Parathyroid adenoma (tissue), 2 donors: ENCODE data around the gene FGF23.

Source experiments
- H2AFZ ChIP-seq: fragments of 300-600 bp; sonication (generic); one replicate; pipeline ENCODE4 v1.7.0; 2017; ENCODE audit warnings: antibody characterized with exemption, mild to moderate bottlenecking
- H3K27ac ChIP-seq: fragments of 300-600 bp; sonication (generic); one replicate; pipeline ENCODE4 v1.7.0; 2017
- H3K27me3 ChIP-seq: fragments of 300-600 bp; sonication (generic); one replicate; pipeline ENCODE4 v1.7.0; 2017; ENCODE audit warnings: low read length; ENCODE audit not compliant: control insufficient read depth, insufficient read depth
- H3K36me3 ChIP-seq: fragments of 300-600 bp; sonication (generic); one replicate; pipeline ENCODE4 v1.7.0; 2017; ENCODE audit warnings: low read length; ENCODE audit not compliant: control insufficient read depth, insufficient read depth
- H3K4me1 ChIP-seq: fragments of 300-600 bp; sonication (generic); one replicate; pipeline ENCODE4 v1.7.0; 2017; ENCODE audit warnings: control low read depth
- H3K4me2 ChIP-seq: fragments of 300-600 bp; sonication (generic); one replicate; pipeline ENCODE4 v1.7.0; 2017; ENCODE audit warnings: low read length
- H3K4me3 ChIP-seq: fragments of 300-600 bp; sonication (generic); one replicate; pipeline ENCODE4 v1.7.0; 2017; ENCODE audit warnings: low read depth, low read length
- H3K79me2 ChIP-seq: fragments of 300-600 bp; sonication (generic); one replicate; pipeline ENCODE4 v1.7.0; 2017; ENCODE audit warnings: control low read depth
- H3K9ac ChIP-seq: fragments of 300-600 bp; sonication (generic); one replicate; pipeline ENCODE4 v1.7.0; 2017; ENCODE audit warnings: mild to moderate bottlenecking
- H3K9me3 ChIP-seq: fragments of 300-600 bp; sonication (generic); one replicate; pipeline ENCODE4 v1.7.0; 2017; ENCODE audit warnings: low read length; ENCODE audit not compliant: control insufficient read depth
- CTCF ChIP-seq: fragments of 300-600 bp; sonication (generic); IDR thresholded peaks from one replicate; pipeline ENCODE4 v1.7.0; 2017; ENCODE audit warnings: antibody characterized with exemption, mild to moderate bottlenecking
- donor health status: primary hyperparathyroidism.

FGF23 gene

DNA sequence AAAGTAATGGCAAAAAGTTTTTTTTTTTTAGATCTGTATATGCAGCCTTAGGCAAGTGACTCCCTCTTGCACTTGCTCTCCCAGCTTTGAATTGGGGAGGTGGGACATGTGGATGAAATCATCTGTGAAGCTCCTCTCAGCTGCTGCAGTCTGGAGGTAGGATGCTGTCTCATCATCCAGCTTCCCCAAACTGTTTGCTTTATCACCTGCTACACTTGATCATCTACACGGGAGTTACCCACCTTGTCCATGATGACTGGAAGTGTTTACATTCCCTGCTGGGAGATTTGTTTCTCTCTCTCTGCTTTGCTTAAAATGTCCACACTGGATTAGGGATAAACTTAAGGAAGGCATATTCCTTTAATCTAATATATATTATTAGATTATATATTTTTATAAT, 8.5 kb upstream of the FGF23 start:
- Histone ChIP-seq H3K27ac (no peak overlapping the region), H3K4me1 (no peaks in the 10 kb centered on the region), H3K4me3 (no peak overlapping the region), H3K9ac (no peak overlapping the region), H3K36me3 (no peaks in the 10 kb centered on the region), H3K4me2 (no peak overlapping the region), H2AFZ (no peak overlapping the region), H3K9me3 (no peaks in the 10 kb centered on the region), H3K27me3 (no peaks in the 10 kb centered on the region), H3K79me2 (no peaks in the 10 kb centered on the region)
- no peak for TF ChIP-seq CTCF

GRCh38 chr12:4387607-4388006, 8.1 kb upstream of the FGF23 start:
- Histone ChIP-seq H3K27me3 (no peaks in the 10 kb centered on the region), H3K9me3 (no peaks in the 10 kb centered on the region), H3K79me2 (no peaks in the 10 kb centered on the region), H2AFZ (no peak overlapping the region), H3K9ac (no peak overlapping the region), H3K4me1 (no peaks in the 10 kb centered on the region), H3K4me3 (no peak overlapping the region), H3K27ac (no peak overlapping the region), H3K4me2 (no peak overlapping the region), H3K36me3 (no peaks in the 10 kb centered on the region)
- no peak for TF ChIP-seq CTCF

DNA sequence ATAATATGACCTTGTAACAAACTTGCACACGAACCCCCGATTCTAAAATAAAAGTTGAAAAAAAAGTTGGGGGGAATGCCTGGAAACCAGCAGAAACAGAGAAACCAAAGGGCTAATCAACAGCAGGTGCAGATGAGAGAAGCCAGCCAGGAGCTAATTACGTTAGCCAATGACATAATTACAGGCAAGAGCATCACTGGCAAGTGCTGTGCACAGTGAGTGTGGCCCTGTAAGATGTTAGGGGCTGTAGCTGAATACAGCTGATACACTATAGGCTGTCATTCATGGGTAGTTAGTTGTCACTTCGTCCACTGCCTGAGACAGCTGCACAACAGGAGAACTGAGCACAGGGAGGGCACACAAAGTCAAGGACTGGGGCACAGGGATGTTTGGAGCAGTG, 7.3 kb upstream of the FGF23 start:
- no peaks in the 10 kb centered on the region for H3K27me3 ChIP-seq
- no peak overlapping the region for H2AFZ ChIP-seq
- no peaks in the 10 kb centered on the region for H3K4me1 ChIP-seq
- no peak for TF ChIP-seq CTCF
- H3K9ac ChIP-seq: no peak overlapping the region
- H3K27ac ChIP-seq: no peak overlapping the region
- H3K4me3 ChIP-seq: no peak overlapping the region
- H3K9me3 ChIP-seq: no peaks in the 10 kb centered on the region
- no peaks in the 10 kb centered on the region for H3K79me2 ChIP-seq
- no peak overlapping the region for H3K4me2 ChIP-seq
- H3K36me3 ChIP-seq: no peaks in the 10 kb centered on the region

DNA sequence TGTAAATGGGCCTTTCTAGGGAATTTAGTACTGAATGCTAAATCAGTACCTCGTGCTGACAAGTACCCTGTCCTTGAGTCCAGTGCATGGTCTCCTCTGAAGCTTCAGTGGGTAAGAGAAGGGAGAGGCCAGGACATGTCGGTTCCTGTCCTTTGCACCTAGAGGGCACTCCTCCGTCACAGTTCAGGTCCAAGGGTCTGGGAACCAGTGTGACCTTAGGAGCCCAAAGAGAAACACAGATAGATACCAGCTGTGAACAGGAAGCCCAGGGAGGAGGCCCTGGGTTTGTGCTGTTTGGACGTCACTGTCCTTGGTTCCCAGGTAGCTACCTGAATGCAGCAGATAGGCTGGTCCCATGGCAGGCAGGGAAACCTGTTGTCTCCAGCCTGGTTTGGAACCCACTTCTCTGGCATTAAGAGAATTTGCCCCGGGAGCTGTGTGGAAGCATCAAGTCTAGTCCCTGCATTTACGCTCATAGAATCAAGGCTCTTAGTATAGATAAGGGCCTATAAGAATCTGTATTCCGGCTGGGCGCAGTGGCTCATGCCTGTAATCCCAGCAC, 3.9 kb upstream of the FGF23 start:
- H3K9me3 ChIP-seq: no peaks in the 10 kb centered on the region
- no peak for TF ChIP-seq CTCF
- no peak overlapping the region for H2AFZ ChIP-seq
- no peaks in the 10 kb centered on the region for H3K27me3 ChIP-seq
- no peak overlapping the region for H3K27ac ChIP-seq
- H3K4me3 ChIP-seq: no peak overlapping the region
- no peaks in the 10 kb centered on the region for H3K36me3 ChIP-seq
- H3K9ac ChIP-seq: no peak overlapping the region
- no peaks in the 10 kb centered on the region for H3K4me1 ChIP-seq
- H3K4me2 ChIP-seq: no peak overlapping the region
- H3K79me2 ChIP-seq: no peaks in the 10 kb centered on the region

DNA sequence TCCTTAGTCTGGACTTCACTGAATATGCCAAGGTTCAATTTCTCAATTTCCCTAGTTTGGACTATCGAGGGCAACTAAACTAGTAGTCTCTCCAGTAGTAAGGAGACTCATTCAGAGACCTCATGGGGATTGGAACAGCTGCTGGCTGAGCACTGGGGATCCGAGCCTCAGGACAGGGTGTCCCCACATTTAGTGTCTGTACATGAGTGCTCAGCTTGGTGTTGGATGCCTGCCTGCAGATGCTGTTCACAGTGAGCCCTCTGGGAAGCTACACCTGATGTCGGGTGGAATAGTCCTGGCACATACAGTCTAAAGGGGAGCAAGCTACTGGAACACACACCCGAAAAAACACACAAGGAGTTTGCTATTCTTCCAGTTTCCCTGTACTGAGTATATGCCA, 820 bp upstream of the FGF23 start:
- Histone ChIP-seq H3K4me2 (no peak overlapping the region), H3K4me3 (no peak overlapping the region), H3K27me3 (no peaks in the 10 kb centered on the region), H3K9me3 (no peaks in the 10 kb centered on the region), H2AFZ (no peak overlapping the region), H3K9ac (no peak overlapping the region), H3K27ac (no peak overlapping the region), H3K36me3 (no peaks in the 10 kb centered on the region), H3K4me1 (no peaks in the 10 kb centered on the region), H3K79me2 (no peaks in the 10 kb centered on the region)
- TF ChIP-seq CTCF: no peak
